22Rv1 (cell line): ENCODE data around the gene KIAA2012.

Experiments used
- H3K27ac ChIP-seq: fragments of 450-650 bp; 2 replicates; pipeline ENCODE4 v1.5.1; 2017
- ZFX ChIP-seq: fragments of 450-650 bp; IDR thresholded peaks from 2 replicates; pipeline ENCODE4 v1.6.1; 2017; ENCODE audit warnings: antibody characterized with exemption, borderline replicate concordance
- TF ChIP-seq, protein P1 (sequence below): fragments of 450-650 bp; IDR thresholded peaks from 2 replicates; pipeline ENCODE4 v1.5.1; 2017; ENCODE audit warnings: mild to moderate bottlenecking

KIAA2012 gene

DNA sequence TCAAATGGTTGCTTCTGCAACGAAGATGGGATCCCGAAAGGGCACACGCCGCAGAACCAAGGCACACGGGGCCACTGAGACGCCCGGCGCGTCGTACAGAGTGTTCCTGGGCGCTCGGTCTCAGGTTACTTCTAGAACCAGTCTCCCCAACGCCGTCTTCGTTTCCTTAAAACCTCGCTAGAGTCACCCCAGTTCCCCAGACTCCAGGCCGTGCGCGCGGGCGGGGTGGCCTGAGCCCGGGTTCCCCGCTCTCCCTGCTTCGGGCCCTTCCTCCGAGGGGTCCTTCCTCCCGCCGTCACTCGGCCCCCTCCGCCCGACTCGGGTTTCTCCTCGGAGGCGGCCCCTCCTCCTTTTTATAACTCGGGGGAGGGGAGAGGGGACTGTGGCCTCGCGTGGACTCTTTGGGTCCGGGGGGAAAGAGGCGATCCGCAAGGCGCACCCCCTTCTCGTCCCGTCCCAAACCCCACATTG lies 40.2 kb upstream of the KIAA2012 start:
- no peak overlapping the region for H3K27ac ChIP-seq
- TF ChIP-seq, protein P1, sequence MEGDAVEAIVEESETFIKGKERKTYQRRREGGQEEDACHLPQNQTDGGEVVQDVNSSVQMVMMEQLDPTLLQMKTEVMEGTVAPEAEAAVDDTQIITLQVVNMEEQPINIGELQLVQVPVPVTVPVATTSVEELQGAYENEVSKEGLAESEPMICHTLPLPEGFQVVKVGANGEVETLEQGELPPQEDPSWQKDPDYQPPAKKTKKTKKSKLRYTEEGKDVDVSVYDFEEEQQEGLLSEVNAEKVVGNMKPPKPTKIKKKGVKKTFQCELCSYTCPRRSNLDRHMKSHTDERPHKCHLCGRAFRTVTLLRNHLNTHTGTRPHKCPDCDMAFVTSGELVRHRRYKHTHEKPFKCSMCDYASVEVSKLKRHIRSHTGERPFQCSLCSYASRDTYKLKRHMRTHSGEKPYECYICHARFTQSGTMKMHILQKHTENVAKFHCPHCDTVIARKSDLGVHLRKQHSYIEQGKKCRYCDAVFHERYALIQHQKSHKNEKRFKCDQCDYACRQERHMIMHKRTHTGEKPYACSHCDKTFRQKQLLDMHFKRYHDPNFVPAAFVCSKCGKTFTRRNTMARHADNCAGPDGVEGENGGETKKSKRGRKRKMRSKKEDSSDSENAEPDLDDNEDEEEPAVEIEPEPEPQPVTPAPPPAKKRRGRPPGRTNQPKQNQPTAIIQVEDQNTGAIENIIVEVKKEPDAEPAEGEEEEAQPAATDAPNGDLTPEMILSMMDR: no peak
- TF ChIP-seq ZFX: no peak

DNA sequence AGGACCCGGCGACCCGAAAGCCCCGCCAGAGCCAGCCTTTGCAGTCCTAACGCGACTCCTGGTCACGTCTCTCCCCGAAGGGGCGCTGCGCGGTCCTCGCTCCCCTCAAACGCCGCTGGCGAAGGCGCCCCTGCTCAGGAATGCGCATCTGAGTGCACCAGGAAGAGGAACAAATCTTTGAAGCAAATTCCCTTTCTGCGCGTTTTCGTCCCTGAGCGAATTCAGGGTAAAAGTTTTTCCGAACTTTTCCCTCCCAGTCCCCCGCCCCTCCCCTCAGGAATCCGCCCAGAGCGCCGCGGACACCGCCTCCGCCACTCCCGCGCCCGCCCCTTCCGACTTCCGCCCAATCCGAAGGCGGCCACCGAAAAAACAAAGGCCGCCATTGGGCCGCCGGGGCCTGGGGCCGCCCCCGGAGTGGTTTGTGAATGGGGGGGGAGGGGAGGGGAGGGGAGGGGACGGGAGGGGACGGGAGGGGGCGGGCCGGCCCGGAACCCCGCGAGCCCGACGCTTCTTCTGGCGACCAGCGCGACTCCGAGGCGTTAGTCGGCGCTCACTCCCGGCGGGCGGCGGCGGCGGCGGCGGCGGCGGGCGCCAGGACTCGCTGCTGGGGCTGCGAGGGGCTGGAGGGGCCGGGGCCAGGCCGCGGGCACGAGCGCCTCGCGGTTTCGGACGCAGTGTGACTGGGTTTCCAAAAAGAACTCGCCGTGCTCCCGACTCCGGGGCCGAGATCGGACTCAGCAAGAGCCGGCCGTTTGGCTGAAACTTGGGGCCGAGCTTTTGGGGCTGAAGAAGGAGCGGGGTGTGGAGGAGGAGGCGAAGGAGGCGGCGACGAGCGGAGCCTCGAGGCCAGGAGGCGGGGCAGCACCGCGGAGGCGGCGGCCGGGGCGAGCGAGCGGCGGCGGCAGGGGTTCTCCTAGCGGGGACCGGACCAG lies 39.5 kb upstream of the KIAA2012 start, which contains the start of gene FZD7:
Gene FZD7, plus strand, starts transcription at position 539 of the 932 bp plus-strand sequence. CDS start 793 bp downstream, outside the sequence.
- H3K27ac ChIP-seq: peak within 1 kb of the TSS; percentile 68
- TF ChIP-seq, protein P1: no peak
- TF ChIP-seq ZFX: no peak

DNA sequence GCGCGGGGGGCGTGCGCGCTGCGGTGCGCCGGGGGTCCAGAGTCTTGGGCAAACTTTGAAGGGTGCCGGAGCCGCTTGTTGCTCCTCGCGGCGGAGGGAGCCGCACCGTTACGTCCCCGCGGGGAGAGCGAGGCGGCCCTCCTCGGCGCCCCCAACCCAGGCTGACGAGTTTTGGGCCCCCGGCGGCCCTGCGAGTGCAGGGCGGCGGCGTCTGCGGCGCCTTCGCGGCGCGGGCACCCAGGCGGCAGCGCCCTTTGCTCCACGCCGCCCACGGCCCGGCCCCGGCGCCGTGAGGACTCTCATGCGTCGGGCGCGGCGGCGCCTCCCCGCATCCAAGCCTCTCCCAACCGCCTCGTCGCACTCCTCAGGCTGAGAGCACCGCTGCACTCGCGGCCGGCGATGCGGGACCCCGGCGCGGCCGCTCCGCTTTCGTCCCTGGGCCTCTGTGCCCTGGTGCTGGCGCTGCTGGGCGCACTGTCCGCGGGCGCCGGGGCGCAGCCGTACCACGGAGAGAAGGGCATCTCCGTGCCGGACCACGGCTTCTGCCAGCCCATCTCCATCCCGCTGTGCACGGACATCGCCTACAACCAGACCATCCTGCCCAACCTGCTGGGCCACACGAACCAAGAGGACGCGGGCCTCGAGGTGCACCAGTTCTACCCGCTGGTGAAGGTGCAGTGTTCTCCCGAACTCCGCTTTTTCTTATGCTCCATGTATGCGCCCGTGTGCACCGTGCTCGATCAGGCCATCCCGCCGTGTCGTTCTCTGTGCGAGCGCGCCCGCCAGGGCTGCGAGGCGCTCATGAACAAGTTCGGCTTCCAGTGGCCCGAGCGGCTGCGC lies 38.6 kb upstream of the KIAA2012 start:
- H3K27ac ChIP-seq: peak overlapping the region; percentile 68
- no peak for TF ChIP-seq ZFX

DNA sequence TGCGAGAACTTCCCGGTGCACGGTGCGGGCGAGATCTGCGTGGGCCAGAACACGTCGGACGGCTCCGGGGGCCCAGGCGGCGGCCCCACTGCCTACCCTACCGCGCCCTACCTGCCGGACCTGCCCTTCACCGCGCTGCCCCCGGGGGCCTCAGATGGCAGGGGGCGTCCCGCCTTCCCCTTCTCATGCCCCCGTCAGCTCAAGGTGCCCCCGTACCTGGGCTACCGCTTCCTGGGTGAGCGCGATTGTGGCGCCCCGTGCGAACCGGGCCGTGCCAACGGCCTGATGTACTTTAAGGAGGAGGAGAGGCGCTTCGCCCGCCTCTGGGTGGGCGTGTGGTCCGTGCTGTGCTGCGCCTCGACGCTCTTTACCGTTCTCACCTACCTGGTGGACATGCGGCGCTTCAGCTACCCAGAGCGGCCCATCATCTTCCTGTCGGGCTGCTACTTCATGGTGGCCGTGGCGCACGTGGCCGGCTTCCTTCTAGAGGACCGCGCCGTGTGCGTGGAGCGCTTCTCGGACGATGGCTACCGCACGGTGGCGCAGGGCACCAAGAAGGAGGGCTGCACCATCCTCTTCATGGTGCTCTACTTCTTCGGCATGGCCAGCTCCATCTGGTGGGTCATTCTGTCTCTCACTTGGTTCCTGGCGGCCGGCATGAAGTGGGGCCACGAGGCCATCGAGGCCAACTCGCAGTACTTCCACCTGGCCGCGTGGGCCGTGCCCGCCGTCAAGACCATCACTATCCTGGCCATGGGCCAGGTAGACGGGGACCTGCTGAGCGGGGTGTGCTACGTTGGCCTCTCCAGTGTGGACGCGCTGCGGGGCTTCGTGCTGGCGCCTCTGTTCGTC lies 37.7 kb upstream of the KIAA2012 start:
- TF ChIP-seq ZFX: no peak
- TF ChIP-seq, protein P1: no peak
- H3K27ac ChIP-seq: no peak overlapping the region

DNA sequence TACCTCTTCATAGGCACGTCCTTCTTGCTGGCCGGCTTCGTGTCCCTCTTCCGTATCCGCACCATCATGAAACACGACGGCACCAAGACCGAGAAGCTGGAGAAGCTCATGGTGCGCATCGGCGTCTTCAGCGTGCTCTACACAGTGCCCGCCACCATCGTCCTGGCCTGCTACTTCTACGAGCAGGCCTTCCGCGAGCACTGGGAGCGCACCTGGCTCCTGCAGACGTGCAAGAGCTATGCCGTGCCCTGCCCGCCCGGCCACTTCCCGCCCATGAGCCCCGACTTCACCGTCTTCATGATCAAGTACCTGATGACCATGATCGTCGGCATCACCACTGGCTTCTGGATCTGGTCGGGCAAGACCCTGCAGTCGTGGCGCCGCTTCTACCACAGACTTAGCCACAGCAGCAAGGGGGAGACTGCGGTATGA lies 37.1 kb upstream of the KIAA2012 start:
- TF ChIP-seq, protein P1: no peak
- no peak for TF ChIP-seq ZFX
- no peak overlapping the region for H3K27ac ChIP-seq

DNA sequence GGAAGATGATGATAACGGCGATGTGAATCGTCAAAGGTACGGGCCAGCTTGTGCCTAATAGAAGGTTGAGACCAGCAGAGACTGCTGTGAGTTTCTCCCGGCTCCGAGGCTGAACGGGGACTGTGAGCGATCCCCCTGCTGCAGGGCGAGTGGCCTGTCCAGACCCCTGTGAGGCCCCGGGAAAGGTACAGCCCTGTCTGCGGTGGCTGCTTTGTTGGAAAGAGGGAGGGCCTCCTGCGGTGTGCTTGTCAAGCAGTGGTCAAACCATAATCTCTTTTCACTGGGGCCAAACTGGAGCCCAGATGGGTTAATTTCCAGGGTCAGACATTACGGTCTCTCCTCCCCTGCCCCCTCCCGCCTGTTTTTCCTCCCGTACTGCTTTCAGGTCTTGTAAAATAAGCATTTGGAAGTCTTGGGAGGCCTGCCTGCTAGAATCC lies 36.4 kb upstream of the KIAA2012 start:
- TF ChIP-seq, protein P1: no peak
- no peak for TF ChIP-seq ZFX
- no peak overlapping the region for H3K27ac ChIP-seq

DNA sequence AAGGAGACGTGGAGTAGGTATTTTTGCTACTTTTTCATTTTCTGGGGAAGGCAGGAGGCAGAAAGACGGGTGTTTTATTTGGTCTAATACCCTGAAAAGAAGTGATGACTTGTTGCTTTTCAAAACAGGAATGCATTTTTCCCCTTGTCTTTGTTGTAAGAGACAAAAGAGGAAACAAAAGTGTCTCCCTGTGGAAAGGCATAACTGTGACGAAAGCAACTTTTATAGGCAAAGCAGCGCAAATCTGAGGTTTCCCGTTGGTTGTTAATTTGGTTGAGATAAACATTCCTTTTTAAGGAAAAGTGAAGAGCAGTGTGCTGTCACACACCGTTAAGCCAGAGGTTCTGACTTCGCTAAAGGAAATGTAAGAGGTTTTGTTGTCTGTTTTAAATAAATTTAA lies 36.0 kb upstream of the KIAA2012 start:
- no peak for TF ChIP-seq ZFX
- TF ChIP-seq, protein P1: no peak
- H3K27ac ChIP-seq: no peak overlapping the region
